Measurements from ENCODE around the gene CHAT.

GRCh38 chr10:49700211-49700610, 86.4 kb downstream of the CHAT start:
- no peak for TF ChIP-seq CTCF (conservative IDR thresholded peaks at IDR 0.05)
- no peak for TF ChIP-seq ZFX (IDR thresholded peaks at IDR 0.05)

Measured in C4-2B (cell line).